HEK293T (cell line): ENCODE results near the gene SLFN5.
"Not testable (repeated sequence)": the region's sequence is repeated elsewhere in the genome, so short reads cannot be mapped to it uniquely, and the experiment has no call there.

Experiments used
- CTCF ChIA-PET: fragments of 350-600 bp; formaldehyde crosslinking; extraction: SDS; loops from one replicate; lab custom pipeline; 2021; ENCODE audit warnings: antibody characterized with exemption, inconsistent platforms; lab: Yijun Ruan, JAX
- POLR2A ChIA-PET: fragments of 350-600 bp; formaldehyde crosslinking; extraction: SDS; loops from one replicate; lab custom pipeline; 2020; ENCODE audit warnings: antibody characterized with exemption, inconsistent platforms; lab: Yijun Ruan, JAX
- DNase-seq: peaks from one replicate; pipeline ENCODE4 v3.0.0; 2012; ENCODE audit warnings: mixed read lengths; ENCODE audit errors: extremely low spot score
- ARNT ChIP-seq: fragments of 450-650 bp; IDR thresholded peaks from 2 replicates; pipeline ENCODE4 v1.6.1; 2017; ENCODE audit warnings: mild to moderate bottlenecking
- BHLHE40 ChIP-seq: fragments of 450-650 bp; IDR thresholded peaks from 2 replicates; pipeline ENCODE4 v1.6.1; 2016; ENCODE audit warnings: mild to moderate bottlenecking, moderate library complexity, borderline replicate concordance
- CTBP1 ChIP-seq: fragments of 450-650 bp; IDR thresholded peaks from 2 replicates; pipeline ENCODE4 v1.6.1; 2016; ENCODE audit warnings: borderline replicate concordance
- ELF4 ChIP-seq: fragments of 450-650 bp; IDR thresholded peaks from 2 replicates; pipeline ENCODE4 v1.6.1; 2017; ENCODE audit warnings: antibody characterized with exemption
- FOXA1 ChIP-seq: fragments of 450-650 bp; IDR thresholded peaks from 2 replicates; pipeline ENCODE4 v1.6.1; 2016; ENCODE audit warnings: mild to moderate bottlenecking
- FOXK2 ChIP-seq: fragments of 450-650 bp; IDR thresholded peaks from 2 replicates; pipeline ENCODE4 v1.6.1; 2016; ENCODE audit warnings: mild to moderate bottlenecking
- FOXM1 ChIP-seq: fragments of 450-650 bp; IDR thresholded peaks from 2 replicates; pipeline ENCODE4 v1.6.1; 2017; ENCODE audit warnings: mild to moderate bottlenecking, borderline replicate concordance
- HDGF ChIP-seq: fragments of 450-650 bp; IDR thresholded peaks from 2 replicates; pipeline ENCODE4 v1.6.1; 2017; ENCODE audit warnings: antibody characterized with exemption, borderline replicate concordance
- L3MBTL2 ChIP-seq: fragments of 450-650 bp; conservative IDR thresholded peaks from 2 replicates; pipeline ENCODE4 v1.6.1; 2016; ENCODE audit warnings: mild to moderate bottlenecking
- LEF1 ChIP-seq: fragments of 450-650 bp; IDR thresholded peaks from 2 replicates; pipeline ENCODE4 v1.6.1; 2017; ENCODE audit warnings: mild to moderate bottlenecking, borderline replicate concordance
- NFRKB ChIP-seq: fragments of 450-650 bp; IDR thresholded peaks from 2 replicates; pipeline ENCODE4 v1.6.1; 2016; ENCODE audit warnings: mild to moderate bottlenecking, moderate library complexity
- SP1 ChIP-seq: fragments of 450-650 bp; IDR thresholded peaks from 2 replicates; pipeline ENCODE4 v1.6.1; 2017
- SUZ12 ChIP-seq: fragments of 450-650 bp; IDR thresholded peaks from 2 replicates; pipeline ENCODE4 v1.6.1; 2016; ENCODE audit warnings: mild to moderate bottlenecking
- TARDBP ChIP-seq: fragments of 450-650 bp; IDR thresholded peaks from 2 replicates; pipeline ENCODE4 v1.6.1; 2016
- ZNF384 ChIP-seq: fragments of 450-650 bp; IDR thresholded peaks from 2 replicates; pipeline ENCODE4 v1.6.1; 2016
- TF ChIP-seq, protein P1 (sequence below): fragments of 450-650 bp; IDR thresholded peaks from 2 replicates; pipeline ENCODE4 v1.6.1; 2016

The SLFN5 gene

DNA sequence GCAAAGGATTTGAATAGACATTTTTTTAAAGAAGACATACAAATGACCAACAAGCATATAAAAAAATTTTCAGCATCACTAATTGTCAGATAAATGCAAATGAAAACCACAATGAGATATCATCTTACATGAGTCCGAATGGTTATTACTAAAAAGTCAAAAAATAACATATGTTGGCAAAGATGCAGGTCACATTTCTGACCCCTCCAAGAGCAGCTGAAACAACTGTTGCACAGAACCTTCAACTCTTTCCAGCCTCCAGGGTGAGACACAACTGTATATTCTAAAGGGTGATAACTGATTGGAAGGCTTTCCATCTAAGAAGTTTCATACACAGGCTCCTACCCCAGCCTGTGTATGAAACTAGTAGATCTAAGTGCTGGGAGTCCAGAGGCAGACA lies 51.9 kb downstream of the SLFN5 start:
- DNase-seq, result no peak
- CTCF ChIA-PET, result no interaction called here
- no peak for TF ChIP-seq TARDBP
- TF ChIP-seq, protein P1, sequence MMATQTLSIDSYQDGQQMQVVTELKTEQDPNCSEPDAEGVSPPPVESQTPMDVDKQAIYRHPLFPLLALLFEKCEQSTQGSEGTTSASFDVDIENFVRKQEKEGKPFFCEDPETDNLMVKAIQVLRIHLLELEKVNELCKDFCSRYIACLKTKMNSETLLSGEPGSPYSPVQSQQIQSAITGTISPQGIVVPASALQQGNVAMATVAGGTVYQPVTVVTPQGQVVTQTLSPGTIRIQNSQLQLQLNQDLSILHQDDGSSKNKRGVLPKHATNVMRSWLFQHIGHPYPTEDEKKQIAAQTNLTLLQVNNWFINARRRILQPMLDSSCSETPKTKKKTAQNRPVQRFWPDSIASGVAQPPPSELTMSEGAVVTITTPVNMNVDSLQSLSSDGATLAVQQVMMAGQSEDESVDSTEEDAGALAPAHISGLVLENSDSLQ, result no peak
- no peak for TF ChIP-seq FOXK2
- TF ChIP-seq NFRKB, result no peak
- TF ChIP-seq CTBP1, result no peak
- no peak for TF ChIP-seq FOXA1
- POLR2A ChIA-PET, result no interaction called here

DNA sequence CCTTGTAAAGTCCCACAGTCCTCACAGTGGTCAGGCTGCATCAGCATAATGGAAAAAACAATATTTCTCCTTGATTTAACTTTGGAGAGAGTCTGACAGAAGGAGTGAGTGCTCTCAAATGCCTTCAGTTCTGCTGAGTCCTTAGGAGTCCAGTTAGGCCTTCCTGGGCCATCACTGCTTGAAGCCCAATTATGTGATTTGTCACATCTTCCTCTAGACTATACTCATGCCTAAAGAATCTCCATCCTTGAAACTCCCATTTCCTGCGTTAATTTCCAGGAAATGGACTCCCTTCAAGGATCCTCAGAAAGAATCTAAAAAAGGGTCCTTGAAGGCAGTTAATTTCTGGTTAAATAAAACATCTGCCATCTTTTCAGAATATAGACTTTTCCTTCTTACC lies 52.8 kb downstream of the SLFN5 start:
- ChIA-PET CTCF (interaction anchor here (0.6 kb wide), 1 partner anchor 77 kb away, joined by 3 read pairs; no protein-coding TSS in a partner anchor), POLR2A (no interaction called here)
- DNase-seq, result no peak
- no peak for TF ChIP-seq ELF4
- no peak for TF ChIP-seq SUZ12
- no peak for TF ChIP-seq FOXK2
- no peak for TF ChIP-seq HDGF
- TF ChIP-seq FOXA1, result no peak

- DNase-seq, result no peak
- no peak for TF ChIP-seq L3MBTL2
- TF ChIP-seq FOXA1, result no peak
- TF ChIP-seq FOXK2, result no peak
- TF ChIP-seq SP1, result no peak
- TF ChIP-seq CTBP1, result no peak
- no peak for TF ChIP-seq ARNT
- TF ChIP-seq TARDBP, result no peak
- no peak for TF ChIP-seq NFRKB
- no peak for TF ChIP-seq SUZ12
- no peak for TF ChIP-seq FOXM1
- TF ChIP-seq, protein P1, result no peak
- no peak for TF ChIP-seq ELF4
- no peak for TF ChIP-seq HDGF
- TF ChIP-seq BHLHE40, result no peak
- no peak for TF ChIP-seq ZNF384
- TF ChIP-seq LEF1, result no peak
- ChIA-PET POLR2A (no interaction called here), CTCF (no interaction called here)
These were observed 54.8 kb downstream of the SLFN5 start for GRCh38 chr17:35297666-35298065.

DNA sequence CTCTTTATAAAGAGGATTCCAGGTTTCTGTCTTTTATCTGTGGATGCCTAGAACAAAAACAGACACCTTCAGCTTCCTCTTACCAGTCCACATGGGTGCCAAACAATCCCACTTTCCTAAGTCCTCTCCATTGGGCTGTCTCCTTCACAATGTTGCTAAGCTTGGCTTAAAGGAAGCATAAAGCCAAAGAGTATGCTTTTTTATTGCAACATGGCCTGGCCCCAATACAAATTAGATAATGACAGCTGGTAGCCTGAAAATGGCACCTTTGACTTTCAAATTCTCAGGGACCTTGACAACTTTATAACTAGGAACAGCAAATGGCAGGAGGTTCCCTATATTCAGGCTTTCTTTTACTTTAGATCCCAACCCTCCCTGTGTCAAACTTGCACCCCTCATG lies 55.8 kb downstream of the SLFN5 start:
- CTCF ChIA-PET, result no interaction called here
- POLR2A ChIA-PET, result no interaction called here
- no peak for DNase-seq

DNA sequence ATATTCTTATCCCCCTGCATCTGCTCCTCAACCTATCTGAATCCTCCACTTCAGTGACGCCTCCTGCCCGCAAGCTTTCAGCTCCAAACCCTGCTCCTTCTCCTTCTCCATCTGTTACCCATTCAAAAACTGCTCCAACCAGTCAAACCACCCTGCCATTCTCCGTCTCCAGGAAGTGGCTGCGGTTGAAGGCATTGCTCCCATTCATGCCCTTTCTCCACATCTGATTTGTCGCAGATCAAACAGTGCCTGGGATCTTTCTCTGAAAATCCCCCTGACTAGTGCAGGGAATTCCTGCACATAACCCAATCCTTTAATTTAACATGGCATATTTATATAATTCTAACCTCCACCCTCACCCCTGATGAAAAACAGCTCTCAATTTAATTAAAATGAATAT lies 56.3 kb downstream of the SLFN5 start:
- DNase-seq, result no peak
- POLR2A ChIA-PET, result no interaction called here
- CTCF ChIA-PET, result interaction anchor here (0.6 kb wide), 1 partner anchor 12 kb away, joined by 3 read pairs; no protein-coding TSS in a partner anchor

More for the DNA sequence above, 55.8 kb downstream of the SLFN5 start:
- TF ChIP-seq FOXM1 (no peak), BHLHE40 (no peak), HDGF (no peak), SP1 (no peak), SUZ12 (no peak), FOXK2 (no peak), LEF1 (no peak), TARDBP (no peak), NFRKB (no peak), CTBP1 (no peak), ARNT (no peak), ELF4 (no peak), L3MBTL2 (no peak), ZNF384 (no peak), FOXA1 (no peak)
- TF ChIP-seq, protein P1, result no peak

DNA sequence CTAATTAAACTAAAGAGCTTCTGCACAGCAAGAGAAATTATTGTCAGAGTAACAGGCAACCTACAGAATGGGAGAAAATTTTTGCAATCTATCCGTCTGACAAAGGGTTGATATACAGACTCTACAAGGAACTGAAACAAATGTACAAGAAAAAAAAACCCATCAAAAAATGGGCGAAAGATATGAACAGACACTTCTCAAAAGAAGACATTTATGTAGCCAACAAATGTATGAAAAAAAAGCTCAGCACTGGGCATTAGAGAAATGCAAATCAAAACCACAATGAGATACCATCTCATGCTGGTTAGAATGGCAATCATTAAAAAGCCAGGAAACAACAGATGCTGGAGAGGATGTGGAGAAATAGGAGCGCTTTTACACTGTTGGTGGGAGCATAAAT lies 66.5 kb downstream of the SLFN5 start:
- CTCF ChIA-PET, DNase-seq, POLR2A ChIA-PET: not testable (repeated sequence)

More for the DNA sequence above, 56.3 kb downstream of the SLFN5 start:
- TF ChIP-seq, protein P1, result no peak
- TF ChIP-seq ARNT, result no peak
- TF ChIP-seq SP1, result no peak
- no peak for TF ChIP-seq FOXK2
- TF ChIP-seq CTBP1, result no peak
- no peak for TF ChIP-seq ZNF384
- no peak for TF ChIP-seq L3MBTL2
- no peak for TF ChIP-seq FOXM1
- TF ChIP-seq HDGF, result no peak
- no peak for TF ChIP-seq FOXA1
- no peak for TF ChIP-seq SUZ12
- no peak for TF ChIP-seq BHLHE40
- no peak for TF ChIP-seq ELF4
- TF ChIP-seq TARDBP, result no peak
- TF ChIP-seq LEF1, result no peak
- TF ChIP-seq NFRKB, result no peak
